Upper lobe of left lung (tissue), 6 donors: ENCODE data around the gene CSH1. TPM values are rescaled to one million over a fixed set of nuclear protein-coding genes. Genes with fewer than 3 reads are reported as not detected.

Experiments
- ATAC-seq, 2 donors: fragments of 200-7000 bp; cut with Tn5 transposase; one replicate each; pipeline ENCODE4 v1.9.1; 2022; ENCODE audit warnings: mild to moderate bottlenecking in 2 of 2, moderate library complexity in 2 of 2; ENCODE audit not compliant: low FRiP score in 2 of 2
- DNase-seq, 2 donors: peaks; one replicate each; pipeline ENCODE4 v3.0.0-alpha.2; 2019 to 2020
- H3K27ac ChIP-seq, 4 donors: fragments of 200-600 bp; sonication (generic); one replicate each; pipeline ENCODE4 v1.5.1; 2016 to 2019
- H3K27me3 ChIP-seq, 4 donors: fragments of 200-600 bp; sonication (generic); one replicate each; pipeline ENCODE4 v1.5.1; 2017 to 2019
- H3K36me3 ChIP-seq, 4 donors: fragments of 200-600 bp; sonication (generic); one replicate each; pipeline ENCODE4 v1.5.1; 2016 to 2019
- H3K4me1 ChIP-seq, 4 donors: fragments of 200-600 bp; sonication (generic); one replicate each; pipeline ENCODE4 v1.5.1; 2018 to 2019
- H3K4me3 ChIP-seq, 4 donors: fragments of 200-600 bp; sonication (generic); one replicate each; pipeline ENCODE4 v1.5.1; 2017 to 2019; ENCODE audit warnings: mild to moderate bottlenecking in 2 of 4, moderate library complexity in 1 of 4
- H3K9me3 ChIP-seq, 4 donors: fragments of 200-600 bp; sonication (generic); one replicate each; pipeline ENCODE4 v1.5.1; 2018 to 2019
- CTCF ChIP-seq, 6 experiments: fragments of 450-650 bp in 4 of 6; fragments of 200-600 bp in 2 of 6; sonication (generic) in 2 of 6; IDR thresholded peaks; one replicate each; pipeline ENCODE4 v1.5.1; 2016 to 2019; ENCODE audit warnings: antibody characterized with exemption in 6 of 6
- EP300 ChIP-seq, 4 donors: sonication (generic); formaldehyde crosslinking; IDR thresholded peaks; one replicate each; pipeline ENCODE4 v1.5.1; 2017; ENCODE audit warnings: antibody characterized with exemption in 4 of 4, control low read depth in 2 of 4
- POLR2A ChIP-seq, 4 donors: fragments of 450-650 bp; IDR thresholded peaks; one replicate each; pipeline ENCODE4 v1.5.1; 2016 to 2017; ENCODE audit warnings: antibody characterized with exemption in 4 of 4, mild to moderate bottlenecking in 2 of 4
- POLR2AphosphoS5 ChIP-seq, 2 donors: sonication (generic); formaldehyde crosslinking; IDR thresholded peaks; one replicate each; pipeline ENCODE4 v1.5.1; 2017; ENCODE audit warnings: antibody characterized with exemption in 2 of 2
- WGBS, 2 donors: methylation state at CpG; one replicate each; pipeline ENCODE4 v1.1.5; 2017 to 2018; 5-methylcytosine and 5-hydroxymethylcytosine counted together
- total RNA-seq, 6 donors: library from RNA; depleted of rRNA in 4 of 6; stranded (reverse); fragments of >200 nt in 4 of 6; gene quantifications; one replicate each; pipeline versions ENCODE4 v1.1.0 to v1.2.1, GENCODE V29; 2016 to 2021
- donor health status: DM: no; HTN: no; CAD: no; lungs with moderate emphysema.
- donor health status: DM: no; HTN: yes; CAD: no; lungs with severe emphysema.

The CSH1 gene
- total RNA-seq, 6 donors from 2014 or later, result not detected

- TF ChIP-seq POLR2AphosphoS5 (IDR thresholded peaks at IDR 0.05) (no peak), POLR2A (IDR thresholded peaks at IDR 0.05) (no peak), EP300 (IDR thresholded peaks at IDR 0.05) (no peak), CTCF (IDR thresholded peaks at IDR 0.05) (no peak)
- WGBS, 2 donors, result 95 to 97% methylated on average over 3 of the region's 4 CpGs
- Histone ChIP-seq H3K36me3 (no peaks in the 10 kb centered on the region), H3K27me3 (no peaks in the 10 kb centered on the region), H3K9me3 (no peaks in the 10 kb centered on the region), H3K4me3 (no peak overlapping the region), H3K27ac (peak overlapping the region in 1 of 4 donors; percentile 61), H3K4me1 (peaks cover 14 to 24% (median 16%) of the 10 kb centered on the region in 4 donors)
- no peak for DNase-seq
- ATAC-seq, result no peak
Measured at GRCh38 chr17:63932721-63933120, 36.3 kb upstream of the CSH1 start.

- peaks cover 14 to 24% (median 16%) of the 10 kb centered on the region in 4 donors for H3K4me1 ChIP-seq
- peak within 1 kb of the TSS in 3 of 4 donors; percentile 12 to 30 (median 16) for H3K4me3 ChIP-seq
- no peaks in the 10 kb centered on the region for H3K36me3 ChIP-seq
- peak within 1 kb of the TSS; percentile 2 to 64 (median 58) for H3K27ac ChIP-seq
- TF ChIP-seq EP300 (IDR thresholded peaks at IDR 0.05) (no peak), CTCF (IDR thresholded peaks at IDR 0.05) (no peak), POLR2AphosphoS5 (IDR thresholded peaks at IDR 0.05) (no peak), POLR2A (IDR thresholded peaks at IDR 0.05) (peak in 1 of 4 donors; percentile 6)
- DNase-seq (no peak), ATAC-seq (no peak)
- H3K27me3 ChIP-seq, result no peaks in the 10 kb centered on the region
- WGBS, 2 donors, result 56 to 59% methylated on average over 15 to 16 of the region's 19 CpGs
- H3K9me3 ChIP-seq, result no peaks in the 10 kb centered on the region
Measured at GRCh38 chr17:63931981-63932561, 35.7 kb upstream of the CSH1 start, which contains the start of gene CD79B. CD79B (minus strand) TSS chr17:63932331; CDS start chr17:63932261, 70 bp downstream.

DNA sequence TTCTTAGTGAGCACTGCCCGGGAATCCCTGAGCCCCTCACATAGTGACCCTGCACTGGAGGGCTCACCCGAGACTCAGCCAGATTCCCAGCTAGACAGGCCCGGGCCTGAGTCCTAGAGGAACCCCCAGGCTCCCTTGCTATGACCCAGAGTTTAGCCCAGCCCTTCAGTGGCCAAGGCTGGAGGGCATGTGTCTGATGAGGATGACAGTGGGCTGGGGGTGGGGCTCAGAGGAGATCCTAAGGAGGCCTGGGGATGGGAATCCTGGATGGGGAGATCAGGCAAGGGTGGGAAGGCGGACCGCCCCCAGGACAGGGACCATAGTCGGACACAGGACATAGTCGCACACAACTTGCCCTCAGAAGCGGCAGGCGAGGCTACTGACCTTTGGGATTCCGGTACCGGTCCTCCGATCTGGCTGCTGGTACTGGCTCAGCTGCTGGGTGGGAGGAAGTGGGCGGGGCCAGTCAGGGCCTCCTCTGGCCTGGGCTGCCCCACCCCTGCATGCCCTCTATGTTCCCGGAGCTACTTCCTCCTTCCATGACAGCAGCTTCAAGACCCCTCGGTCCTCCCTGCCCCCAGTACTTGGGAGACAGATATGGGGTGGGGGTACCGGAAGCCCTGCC lies 34.7 kb upstream of the CSH1 start:
- ATAC-seq (peak; percentile 50 to 79), DNase-seq (peak in 1 of 2 donors; percentile 80)
- H3K27me3 ChIP-seq, result no peaks in the 10 kb centered on the region
- no peaks in the 10 kb centered on the region for H3K36me3 ChIP-seq
- TF ChIP-seq EP300 (IDR thresholded peaks at IDR 0.05) (no peak), POLR2AphosphoS5 (IDR thresholded peaks at IDR 0.05) (no peak), POLR2A (IDR thresholded peaks at IDR 0.05) (no peak), CTCF (IDR thresholded peaks at IDR 0.05) (no peak)
- no peaks in the 10 kb centered on the region for H3K9me3 ChIP-seq
- H3K4me3 ChIP-seq, result peak overlapping the region in 3 of 4 donors; percentile 12 to 30 (median 16)
- 55 to 68% methylated on average over 7 to 16 of the region's 16 CpGs for WGBS, 2 donors
- peak overlapping the region; percentile 2 to 64 (median 58) for H3K27ac ChIP-seq
- peaks cover 14 to 24% (median 16%) of the 10 kb centered on the region in 4 donors for H3K4me1 ChIP-seq

DNA sequence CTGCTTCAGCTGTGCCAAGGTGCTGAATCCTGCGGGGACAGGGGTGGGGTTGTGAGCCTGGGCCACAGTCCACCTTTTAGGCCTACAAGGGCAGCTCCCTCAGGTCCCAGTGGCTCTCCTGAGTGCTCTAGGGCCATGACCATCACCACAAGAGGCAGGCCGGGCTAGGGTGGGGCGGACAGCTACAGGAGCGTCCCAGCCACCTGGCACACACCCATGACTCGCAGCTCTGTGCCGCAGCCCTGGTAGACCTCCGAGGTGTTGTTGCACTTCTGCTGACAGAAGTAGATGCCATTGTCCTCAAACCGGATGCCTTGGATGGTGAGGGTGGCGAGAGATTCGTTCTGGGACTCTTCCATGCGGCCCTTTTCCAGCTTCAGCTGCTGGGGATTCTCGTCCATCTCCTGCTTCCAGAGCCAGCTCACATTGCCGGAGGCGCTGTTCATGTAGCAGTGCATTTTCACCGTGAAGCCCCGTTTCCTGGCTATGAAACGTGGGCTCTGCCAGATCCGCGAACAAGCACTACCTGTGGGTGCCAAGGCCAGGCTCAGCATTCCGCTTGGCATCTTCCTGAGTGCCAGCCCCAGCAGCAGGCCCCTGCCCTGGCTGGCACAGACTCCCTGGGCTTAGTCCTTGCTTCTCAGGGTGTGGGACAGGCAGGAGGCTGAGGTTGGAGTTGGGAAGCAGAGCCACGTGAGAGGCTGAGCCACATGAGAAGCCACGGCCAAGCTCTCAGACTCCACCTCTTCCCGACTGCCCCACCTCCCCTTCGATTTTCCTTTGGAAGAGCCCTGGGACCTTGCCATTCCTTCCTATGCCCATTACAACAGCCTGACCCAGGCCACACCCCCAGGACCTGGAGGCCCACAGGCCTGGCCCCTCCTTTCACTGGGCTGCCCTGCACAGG lies 33.7 kb upstream of the CSH1 start:
- peak overlapping the region in 2 of 4 donors; percentile 54 to 64 for H3K27ac ChIP-seq
- ATAC-seq (no peak), DNase-seq (no peak)
- H3K9me3 ChIP-seq, result no peaks in the 10 kb centered on the region
- H3K4me1 ChIP-seq, result peaks cover 14 to 24% (median 16%) of the 10 kb centered on the region in 4 donors
- H3K27me3 ChIP-seq, result no peaks in the 10 kb centered on the region
- H3K36me3 ChIP-seq, result no peaks in the 10 kb centered on the region
- TF ChIP-seq POLR2A (IDR thresholded peaks at IDR 0.05), result no peak
- no peak for TF ChIP-seq EP300 (IDR thresholded peaks at IDR 0.05)
- TF ChIP-seq POLR2AphosphoS5 (IDR thresholded peaks at IDR 0.05), result no peak
- no peak for TF ChIP-seq CTCF (IDR thresholded peaks at IDR 0.05)
- WGBS, 2 donors, result 84 to 90% methylated on average over 19 to 21 of the region's 24 CpGs
- H3K4me3 ChIP-seq, result no peak overlapping the region
